ENCODE measurements around the gene LRRC1.

LRRC1 gene

DNA sequence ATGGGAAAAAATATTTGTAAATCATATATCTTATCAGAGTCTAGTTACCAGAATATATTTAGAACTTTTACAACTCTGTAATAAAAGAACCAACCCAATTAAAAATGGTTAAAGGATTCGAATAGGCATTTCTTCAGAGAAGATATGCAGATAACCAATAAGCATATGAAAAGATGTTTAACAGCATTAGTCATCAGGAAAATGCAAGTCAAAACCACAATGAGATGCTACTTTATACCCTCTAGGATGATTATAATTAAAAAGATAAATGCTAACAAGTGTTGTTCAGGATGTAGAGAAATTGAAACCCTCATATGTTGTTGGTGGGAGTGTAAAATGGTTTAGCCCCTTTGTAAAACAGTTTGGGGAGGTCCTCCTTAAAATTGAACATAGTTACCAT, 94.1 kb downstream of the LRRC1 start:
- H3K27ac ChIP-seq, result no peak overlapping the region
- H3K36me3 ChIP-seq (ENCODE audit: insufficient read depth, low read length), result no peaks in the 10 kb centered on the region
- no peaks in the 10 kb centered on the region for H3K9me3 ChIP-seq (ENCODE audit: low read depth, low read length)
- no peak overlapping the region; the same call in 1 of the 2 replicates for H3K4me3 ChIP-seq
- no peak overlapping the region for H3K9ac ChIP-seq (ENCODE audit: insufficient read length)
- peak; percentile 26 for DNase-seq (ENCODE audit: low read depth, low spot score)
- no peak for TF ChIP-seq POLR2AphosphoS5 (IDR thresholded peaks at IDR 0.05; ENCODE audit: borderline replicate concordance, low read depth, low read length)
- TF ChIP-seq FOXP2 (optimal IDR thresholded peaks at IDR 0.05; ENCODE audit: control extremely low read depth, extremely low read length, insufficient read depth), result no peak
- no peak for TF ChIP-seq EZH2 (IDR thresholded peaks at IDR 0.05)

DNA sequence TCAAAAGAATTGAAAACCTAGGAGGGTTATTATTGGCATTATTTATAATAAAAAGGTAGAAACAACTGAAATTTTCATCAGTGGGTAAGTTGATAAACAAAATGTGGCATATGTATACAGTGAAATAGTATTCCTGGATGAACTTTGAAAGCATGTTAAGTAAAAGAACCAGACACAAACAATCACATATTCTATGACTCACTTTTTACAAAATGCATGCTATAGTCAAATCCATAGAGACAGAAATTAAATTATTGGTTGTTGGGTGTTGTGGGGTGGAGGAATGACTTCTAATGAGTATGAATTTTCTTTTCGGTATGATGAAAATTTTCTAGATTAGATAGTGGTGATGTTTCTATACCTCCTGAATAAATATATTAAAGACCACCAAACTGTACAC, 94.6 kb downstream of the LRRC1 start:
- H3K9ac ChIP-seq (ENCODE audit: insufficient read length), result no peak overlapping the region

DNA sequence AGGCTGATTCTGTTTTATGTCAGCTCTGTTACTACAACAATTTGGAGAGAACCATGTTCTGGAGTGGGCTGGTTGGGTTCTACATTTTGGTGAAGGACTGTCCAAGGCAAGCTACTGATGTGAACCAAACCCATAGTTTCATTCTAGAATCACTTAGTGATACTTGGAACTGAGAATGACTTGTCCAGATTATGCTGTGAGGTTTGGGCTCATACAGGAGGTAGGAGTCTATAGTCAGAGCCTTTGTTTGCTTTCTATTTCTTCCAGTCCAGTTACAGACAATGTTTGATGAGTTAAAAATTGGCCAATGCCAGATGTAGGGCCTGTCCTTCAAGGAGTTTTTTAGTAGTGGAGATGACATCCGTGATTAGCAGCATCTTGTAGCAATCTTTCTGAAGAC, 97.9 kb downstream of the LRRC1 start:
- H3K9me3 ChIP-seq (ENCODE audit: low read depth, low read length), result no peaks in the 10 kb centered on the region
- TF ChIP-seq POLR2AphosphoS5 (IDR thresholded peaks at IDR 0.05; ENCODE audit: borderline replicate concordance, low read depth, low read length) (no peak), FOXP2 (optimal IDR thresholded peaks at IDR 0.05; ENCODE audit: control extremely low read depth, extremely low read length, insufficient read depth) (no peak), EZH2 (IDR thresholded peaks at IDR 0.05) (no peak)
- no peak overlapping the region for H3K9ac ChIP-seq (ENCODE audit: insufficient read length)
- H3K4me3 ChIP-seq, result no peak overlapping the region
- DNase-seq (ENCODE audit: low read depth, low spot score), result no peak
- H3K27ac ChIP-seq, result no peak overlapping the region
- H3K36me3 ChIP-seq (ENCODE audit: insufficient read depth, low read length), result no peaks in the 10 kb centered on the region

More for the DNA sequence above, 94.6 kb downstream of the LRRC1 start:
- H3K27ac ChIP-seq, result no peak overlapping the region
- DNase-seq (ENCODE audit: low read depth, low spot score), result no peak
- no peak overlapping the region for H3K4me3 ChIP-seq
- no peaks in the 10 kb centered on the region for H3K9me3 ChIP-seq (ENCODE audit: low read depth, low read length)
- TF ChIP-seq POLR2AphosphoS5 (IDR thresholded peaks at IDR 0.05; ENCODE audit: borderline replicate concordance, low read depth, low read length) (no peak), EZH2 (IDR thresholded peaks at IDR 0.05) (no peak), FOXP2 (optimal IDR thresholded peaks at IDR 0.05; ENCODE audit: control extremely low read depth, extremely low read length, insufficient read depth) (no peak)
- no peaks in the 10 kb centered on the region for H3K36me3 ChIP-seq (ENCODE audit: insufficient read depth, low read length)

DNA sequence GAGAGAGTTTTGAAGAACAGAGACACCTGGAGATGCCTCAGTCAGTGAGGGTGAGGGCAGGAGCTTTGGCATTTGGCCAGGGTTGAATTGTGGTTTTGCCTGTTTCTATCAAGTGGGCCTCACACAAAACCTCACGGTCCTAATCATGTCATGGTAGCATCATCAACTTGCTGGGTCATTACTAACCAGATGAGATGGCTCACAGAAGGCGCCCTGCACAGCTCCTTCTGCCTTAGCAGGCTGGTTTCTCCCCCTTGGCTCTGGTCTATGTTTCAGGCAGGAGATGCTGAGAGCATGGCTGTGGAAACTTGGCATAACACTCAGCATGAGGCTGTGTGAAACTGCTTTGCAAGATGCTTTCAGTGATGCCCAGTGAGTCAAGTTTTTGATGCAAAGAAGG, 99.3 kb downstream of the LRRC1 start:
- no peak for DNase-seq (ENCODE audit: low read depth, low spot score)
- no peaks in the 10 kb centered on the region for H3K9me3 ChIP-seq (ENCODE audit: low read depth, low read length)
- TF ChIP-seq FOXP2 (optimal IDR thresholded peaks at IDR 0.05; ENCODE audit: control extremely low read depth, extremely low read length, insufficient read depth), result no peak
- TF ChIP-seq POLR2AphosphoS5 (IDR thresholded peaks at IDR 0.05; ENCODE audit: borderline replicate concordance, low read depth, low read length), result no peak
- TF ChIP-seq EZH2 (IDR thresholded peaks at IDR 0.05), result no peak
- no peak overlapping the region for H3K4me3 ChIP-seq
- H3K36me3 ChIP-seq (ENCODE audit: insufficient read depth, low read length), result no peaks in the 10 kb centered on the region
- H3K27ac ChIP-seq, result no peak overlapping the region
- H3K9ac ChIP-seq (ENCODE audit: insufficient read length), result no peak overlapping the region

DNA sequence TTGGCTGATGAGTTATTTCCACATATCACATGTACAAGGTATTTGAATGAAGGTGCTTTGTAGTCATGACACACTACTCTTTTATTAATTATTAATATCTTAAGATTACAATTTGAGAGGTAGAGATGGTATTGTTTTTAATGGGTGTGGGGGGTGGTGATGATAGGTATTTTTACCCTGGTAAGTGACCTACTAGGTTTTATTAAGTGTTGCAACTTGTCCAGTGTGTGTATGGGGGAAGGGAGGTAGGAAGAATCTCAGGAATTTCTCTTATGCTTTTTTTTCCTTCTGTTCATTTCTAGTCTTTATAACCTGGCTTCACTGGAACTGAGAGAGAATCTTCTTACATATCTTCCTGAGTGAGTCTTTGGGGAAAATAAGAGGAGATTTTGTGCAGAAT, 101.4 kb downstream of the LRRC1 start:
- TF ChIP-seq FOXP2 (optimal IDR thresholded peaks at IDR 0.05; ENCODE audit: control extremely low read depth, extremely low read length, insufficient read depth), result no peak
- no peak for TF ChIP-seq POLR2AphosphoS5 (IDR thresholded peaks at IDR 0.05; ENCODE audit: borderline replicate concordance, low read depth, low read length)
- no peak for TF ChIP-seq EZH2 (IDR thresholded peaks at IDR 0.05)
- H3K27ac ChIP-seq, result no peak overlapping the region
- no peak overlapping the region for H3K4me3 ChIP-seq
- H3K9me3 ChIP-seq (ENCODE audit: low read depth, low read length), result no peaks in the 10 kb centered on the region
- H3K9ac ChIP-seq (ENCODE audit: insufficient read length), result no peak overlapping the region
- no peak for DNase-seq (ENCODE audit: low read depth, low spot score)
- no peaks in the 10 kb centered on the region for H3K36me3 ChIP-seq (ENCODE audit: insufficient read depth, low read length)

DNA sequence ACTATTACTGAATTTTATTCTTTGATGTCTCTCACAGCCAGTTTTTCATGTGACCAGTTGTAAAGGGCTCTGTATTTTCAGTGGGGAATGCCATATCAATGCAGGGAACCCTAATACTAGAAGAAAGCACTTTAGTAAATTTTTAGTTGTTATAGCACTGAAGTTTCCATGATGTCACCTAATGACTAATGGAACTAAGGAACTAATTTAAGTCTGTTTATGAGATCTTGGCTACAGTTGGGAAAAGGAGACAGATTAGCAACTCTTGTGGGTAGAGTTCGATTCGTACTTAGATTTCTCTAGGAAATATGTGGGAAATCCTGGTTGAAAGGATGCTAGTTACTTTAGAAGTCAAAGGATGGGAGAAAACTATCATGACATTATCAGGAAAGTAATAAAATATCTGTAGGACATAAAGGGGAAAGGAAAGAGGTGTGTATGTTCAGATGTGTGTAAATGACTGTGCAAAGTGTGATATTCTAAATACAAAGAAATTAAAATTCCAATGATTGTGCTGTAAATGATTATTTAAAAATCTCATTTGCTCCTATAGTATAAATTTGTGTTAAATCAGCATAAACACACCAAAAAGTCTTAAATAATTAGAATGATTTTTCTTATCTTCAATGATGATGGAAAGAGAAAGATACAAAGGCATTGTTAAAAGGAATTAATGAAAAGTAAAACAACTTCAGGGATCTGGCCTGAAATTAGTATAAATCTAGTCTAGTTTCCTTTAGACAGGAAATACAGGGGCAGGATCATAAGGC, 103.4 kb downstream of the LRRC1 start:
- Histone ChIP-seq H3K9ac (ENCODE audit: insufficient read length) (no peak overlapping the region), H3K36me3 (ENCODE audit: insufficient read depth, low read length) (no peaks in the 10 kb centered on the region), H3K4me3 (no peak overlapping the region), H3K9me3 (ENCODE audit: low read depth, low read length) (no peaks in the 10 kb centered on the region), H3K27ac (no peak overlapping the region)
- no peak for DNase-seq (ENCODE audit: low read depth, low spot score)
- TF ChIP-seq POLR2AphosphoS5 (IDR thresholded peaks at IDR 0.05; ENCODE audit: borderline replicate concordance, low read depth, low read length), result no peak
- TF ChIP-seq FOXP2 (optimal IDR thresholded peaks at IDR 0.05; ENCODE audit: control extremely low read depth, extremely low read length, insufficient read depth), result no peak
- no peak for TF ChIP-seq EZH2 (IDR thresholded peaks at IDR 0.05)

DNA sequence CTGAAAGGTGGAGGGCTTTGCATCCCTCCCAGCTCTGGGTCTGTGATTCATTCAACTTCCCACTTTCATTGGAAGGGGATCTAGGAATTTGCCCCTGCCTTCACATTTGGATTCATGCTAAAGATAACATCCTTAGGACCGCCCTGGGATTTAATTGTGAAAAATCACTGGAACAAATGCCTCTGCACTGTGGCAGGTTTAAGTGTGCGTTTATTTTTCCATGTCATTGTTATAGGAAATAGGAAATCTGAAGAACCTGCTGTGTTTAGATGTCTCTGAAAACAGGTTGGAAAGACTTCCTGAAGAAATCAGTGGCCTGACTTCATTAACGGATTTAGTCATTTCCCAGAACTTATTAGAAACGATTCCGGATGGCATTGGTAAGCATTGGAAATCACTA, 104.7 kb downstream of the LRRC1 start:
- no peak overlapping the region for H3K27ac ChIP-seq
- no peak for DNase-seq (ENCODE audit: low read depth, low spot score)
- no peaks in the 10 kb centered on the region for H3K9me3 ChIP-seq (ENCODE audit: low read depth, low read length)
- TF ChIP-seq EZH2 (IDR thresholded peaks at IDR 0.05), result no peak
- no peak for TF ChIP-seq POLR2AphosphoS5 (IDR thresholded peaks at IDR 0.05; ENCODE audit: borderline replicate concordance, low read depth, low read length)
- H3K9ac ChIP-seq (ENCODE audit: insufficient read length), result no peak overlapping the region
- H3K36me3 ChIP-seq (ENCODE audit: insufficient read depth, low read length), result no peaks in the 10 kb centered on the region
- H3K4me3 ChIP-seq, result no peak overlapping the region

DNA sequence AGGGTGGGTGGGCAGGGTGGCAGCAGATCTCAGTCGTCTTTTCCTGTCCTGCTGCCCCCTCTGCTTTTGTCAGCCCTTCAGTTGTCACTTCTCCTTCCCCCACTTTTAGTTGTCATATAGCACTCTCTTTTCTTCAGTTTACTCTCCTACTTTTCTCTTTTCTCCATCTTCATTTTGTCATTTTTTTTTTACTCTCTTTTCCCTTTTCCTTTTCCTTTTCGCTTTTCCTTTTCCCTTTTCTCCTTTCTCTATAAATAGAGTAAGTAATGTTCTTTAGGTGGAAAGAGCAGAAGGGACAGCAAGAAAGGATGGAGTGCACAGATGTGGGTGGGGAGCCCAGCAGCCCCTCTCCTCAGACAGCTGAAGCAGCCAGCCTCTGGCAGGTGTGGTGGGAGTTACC, 108.6 kb downstream of the LRRC1 start:
- Histone ChIP-seq H3K27ac (no peak overlapping the region), H3K9me3 (ENCODE audit: low read depth, low read length) (no peaks in the 10 kb centered on the region), H3K9ac (ENCODE audit: insufficient read length) (no peak overlapping the region), H3K36me3 (ENCODE audit: insufficient read depth, low read length) (no peaks in the 10 kb centered on the region), H3K4me3 (no peak overlapping the region)
- TF ChIP-seq EZH2 (IDR thresholded peaks at IDR 0.05), result no peak
- no peak for DNase-seq (ENCODE audit: low read depth, low spot score)

DNA sequence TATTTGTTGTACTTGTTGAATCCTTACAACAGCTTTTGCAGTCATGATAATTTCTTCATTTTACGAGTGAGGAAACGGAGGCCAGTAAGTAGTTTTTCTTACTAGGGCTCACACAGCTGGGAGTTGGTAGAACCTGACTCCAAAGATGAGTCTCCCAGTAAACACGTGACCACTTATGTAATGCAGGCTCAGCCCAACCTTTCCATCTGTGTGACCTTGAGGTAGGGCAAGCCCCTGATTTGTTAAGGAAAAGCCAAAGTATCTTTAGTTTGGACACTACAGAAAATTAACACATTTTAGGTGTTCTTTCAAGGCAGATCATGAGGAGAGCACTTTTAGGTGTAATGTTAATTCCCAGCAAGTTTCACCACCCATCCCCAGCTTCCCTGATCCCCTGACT, 111.3 kb downstream of the LRRC1 start:
- no peak overlapping the region for H3K9ac ChIP-seq (ENCODE audit: insufficient read length)
- no peak for DNase-seq (ENCODE audit: low read depth, low spot score)
- no peak overlapping the region for H3K4me3 ChIP-seq
- H3K27ac ChIP-seq, result no peak overlapping the region
- no peaks in the 10 kb centered on the region for H3K36me3 ChIP-seq (ENCODE audit: insufficient read depth, low read length)
- H3K9me3 ChIP-seq (ENCODE audit: low read depth, low read length), result no peaks in the 10 kb centered on the region
- no peak for TF ChIP-seq POLR2AphosphoS5 (IDR thresholded peaks at IDR 0.05; ENCODE audit: borderline replicate concordance, low read depth, low read length)
- TF ChIP-seq EZH2 (IDR thresholded peaks at IDR 0.05), result no peak
- TF ChIP-seq FOXP2 (optimal IDR thresholded peaks at IDR 0.05; ENCODE audit: control extremely low read depth, extremely low read length, insufficient read depth), result no peak

Data from SK-N-MC (cell line).